SIG-M5 treated with dmso at 0.1 percent for 504 hours (cell line): ENCODE results near the gene CACNA2D2.
A peak's percentile ranks its signal among the peaks of the same experiment; 100 is the strongest.

Experiments used
- DNase-seq: peaks from one replicate; lab custom pipeline; 2025; ENCODE audit not compliant: unreplicated experiment; lab: John Stamatoyannopoulos, UW

The CACNA2D2 gene

DNA sequence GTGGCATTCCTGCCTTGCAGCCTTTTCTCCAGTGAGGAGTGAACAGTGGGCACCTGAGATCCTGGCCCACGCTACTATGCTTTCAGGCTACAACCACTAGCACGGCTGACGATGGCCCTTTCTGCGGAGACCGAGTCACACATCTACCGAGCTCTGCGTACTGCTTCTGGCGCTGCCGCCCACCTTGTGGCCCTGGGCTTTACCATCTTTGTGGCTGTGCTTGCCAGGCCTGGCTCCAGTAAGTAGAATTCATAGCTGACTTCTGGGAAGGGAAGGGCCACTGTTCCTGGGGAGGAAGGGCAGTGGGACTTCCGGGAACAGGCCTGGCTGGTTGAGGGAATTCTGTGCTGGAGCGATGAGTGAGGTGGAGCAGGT is 152.1 kb downstream of the CACNA2D2 start:
- DNase-seq, result no peak

DNA sequence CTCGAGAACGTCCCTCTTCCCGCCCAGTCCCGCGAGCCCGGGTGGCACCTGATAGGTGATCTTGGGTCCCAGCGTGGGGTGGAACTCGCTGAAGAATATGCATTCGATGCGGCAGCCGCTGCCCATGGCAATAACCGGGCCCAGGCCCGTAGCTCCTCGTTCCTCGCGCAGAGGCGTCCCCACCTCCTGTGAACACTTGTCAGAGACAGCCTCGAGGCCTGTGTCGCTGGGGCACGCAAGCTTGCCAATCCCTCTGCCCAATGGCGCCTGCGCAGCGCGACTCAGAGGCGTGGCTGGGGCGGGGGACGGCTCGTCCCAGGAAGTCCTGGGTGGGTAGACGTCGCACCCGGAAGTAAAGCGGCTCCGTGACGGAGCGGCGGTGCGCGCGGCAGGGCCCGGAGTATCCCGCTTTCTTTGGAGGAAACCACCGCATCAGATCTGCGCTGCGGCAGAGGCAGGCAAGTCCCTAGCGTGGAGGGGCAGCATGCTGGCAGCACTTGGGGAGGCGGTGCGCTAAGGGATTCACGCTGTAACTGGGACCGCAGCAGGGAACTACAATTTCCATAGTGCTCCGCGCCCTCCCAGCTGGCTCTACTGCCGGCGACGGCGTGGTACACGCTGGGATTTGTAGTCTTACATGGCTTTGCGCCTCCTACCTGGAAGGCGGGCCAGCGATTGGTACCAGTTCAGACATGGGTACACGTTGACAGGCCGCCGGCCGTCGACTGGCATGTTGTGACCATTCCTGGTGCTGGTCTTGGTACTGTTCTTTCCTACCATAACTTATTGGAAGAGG is 152.7 kb downstream of the CACNA2D2 start, which contains the start of the genes CYB561D2 and NPRL2:
CYB561D2 (plus strand) TSS at position 336 of the 796 bp plus-strand sequence. CDS start 572 bp downstream, outside the sequence.
NPRL2 (minus strand) TSS at position 249 of the 796 bp plus-strand sequence; CDS start at position 126, 123 bp downstream.
- peak; percentile 93 for DNase-seq

DNA sequence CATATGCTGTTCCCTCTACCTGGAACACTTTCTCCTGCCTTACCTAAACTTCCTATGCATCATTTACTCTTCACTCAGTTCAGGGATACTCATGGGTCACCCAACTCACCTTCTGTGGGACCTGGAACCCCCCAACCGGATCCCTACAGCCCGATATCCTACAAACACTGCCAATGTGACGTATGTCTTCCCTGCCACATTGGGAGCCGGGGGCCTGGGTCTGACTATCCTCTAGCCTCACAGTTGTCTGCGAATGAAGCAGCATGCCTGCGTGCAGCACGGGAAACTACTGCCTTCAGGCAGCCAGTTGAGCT is 153.3 kb downstream of the CACNA2D2 start:
- DNase-seq, result no peak

DNA sequence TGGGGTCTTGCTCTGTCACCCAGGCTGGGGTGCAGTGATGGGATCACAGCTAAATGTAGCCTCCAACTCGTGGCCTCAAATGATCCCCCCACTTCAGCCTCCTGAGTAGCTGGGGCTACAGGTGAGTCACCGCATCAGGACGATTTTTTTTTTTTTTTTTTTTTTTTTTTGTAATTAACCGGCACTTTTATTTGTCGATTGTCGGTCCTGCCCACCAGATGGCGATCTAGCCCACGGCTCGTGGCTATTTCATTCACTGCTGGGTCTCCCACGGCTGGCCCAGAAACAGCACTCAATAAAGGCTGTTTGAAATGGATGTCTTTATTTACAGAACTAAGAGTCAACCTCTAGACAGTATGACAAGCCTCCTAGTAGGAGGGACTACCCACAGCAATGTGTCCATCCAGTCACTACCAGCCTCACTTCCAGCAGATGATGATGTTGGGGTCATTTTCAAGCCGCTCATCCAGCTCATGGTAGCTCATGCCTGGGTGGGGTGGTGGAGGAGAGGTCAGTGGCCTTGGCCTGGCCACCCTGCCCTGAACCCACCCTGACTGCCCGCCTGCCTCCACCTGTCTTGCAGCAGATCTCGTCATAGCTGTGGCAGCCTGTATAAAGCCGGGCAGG is 156.1 kb downstream of the CACNA2D2 start:
- DNase-seq, result peak; percentile 49

DNA sequence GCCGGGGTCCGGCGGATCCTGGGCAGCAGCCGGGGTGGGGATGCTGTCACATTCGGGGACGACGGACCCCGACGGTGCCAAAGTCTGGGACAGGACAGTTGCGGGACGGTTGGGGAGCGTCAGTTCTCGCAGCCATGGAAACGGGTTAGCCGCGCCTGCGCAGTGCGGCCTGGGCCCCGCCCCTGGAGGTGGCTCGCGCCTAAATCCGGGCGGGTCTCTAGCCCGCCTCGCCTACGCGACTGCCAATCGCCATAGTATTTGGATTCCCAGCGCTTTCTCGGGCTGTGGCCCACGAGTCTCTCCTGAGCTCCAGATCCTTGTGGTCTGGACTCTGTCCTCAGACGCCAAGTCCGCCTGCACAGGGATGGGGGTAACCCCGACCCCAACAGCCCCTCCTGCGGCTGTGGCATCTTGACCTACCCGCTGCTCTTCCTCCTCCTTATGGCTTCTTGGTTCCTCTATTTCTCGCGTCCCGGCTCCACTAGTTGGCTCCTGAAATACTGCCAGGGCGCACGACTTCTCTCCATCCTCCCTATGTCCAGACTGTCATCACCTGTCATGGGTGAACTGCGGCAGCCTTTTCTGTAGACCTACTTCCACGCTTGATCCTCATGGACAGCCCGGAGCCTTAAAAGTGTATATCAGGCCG is 157.7 kb downstream of the CACNA2D2 start, which contains the start of gene ZMYND10:
ZMYND10 (minus strand) TSS at position 147 of the 649 bp plus-strand sequence. CDS start 153 bp downstream, outside the sequence.
- no peak for DNase-seq

DNA sequence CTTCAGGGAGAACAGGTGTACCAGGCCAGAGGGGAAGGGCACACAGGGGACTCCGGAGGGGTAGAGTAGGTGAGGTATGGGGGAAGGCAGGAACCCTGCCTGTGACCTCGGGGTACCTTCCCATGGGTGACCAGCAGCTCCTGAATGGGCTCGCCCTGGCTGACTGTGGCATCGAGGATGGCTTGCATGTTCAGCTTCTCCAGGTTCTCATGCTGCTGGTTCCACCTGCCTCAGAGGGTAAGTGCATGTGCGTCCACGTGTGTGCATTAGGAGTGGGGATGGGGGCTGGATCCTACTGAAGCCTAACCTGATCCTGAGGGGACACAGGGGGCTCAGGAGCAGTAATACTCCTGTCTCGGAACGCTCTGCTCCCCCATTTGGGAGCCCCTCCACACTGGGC is 158.4 kb downstream of the CACNA2D2 start:
- DNase-seq, result no peak

DNA sequence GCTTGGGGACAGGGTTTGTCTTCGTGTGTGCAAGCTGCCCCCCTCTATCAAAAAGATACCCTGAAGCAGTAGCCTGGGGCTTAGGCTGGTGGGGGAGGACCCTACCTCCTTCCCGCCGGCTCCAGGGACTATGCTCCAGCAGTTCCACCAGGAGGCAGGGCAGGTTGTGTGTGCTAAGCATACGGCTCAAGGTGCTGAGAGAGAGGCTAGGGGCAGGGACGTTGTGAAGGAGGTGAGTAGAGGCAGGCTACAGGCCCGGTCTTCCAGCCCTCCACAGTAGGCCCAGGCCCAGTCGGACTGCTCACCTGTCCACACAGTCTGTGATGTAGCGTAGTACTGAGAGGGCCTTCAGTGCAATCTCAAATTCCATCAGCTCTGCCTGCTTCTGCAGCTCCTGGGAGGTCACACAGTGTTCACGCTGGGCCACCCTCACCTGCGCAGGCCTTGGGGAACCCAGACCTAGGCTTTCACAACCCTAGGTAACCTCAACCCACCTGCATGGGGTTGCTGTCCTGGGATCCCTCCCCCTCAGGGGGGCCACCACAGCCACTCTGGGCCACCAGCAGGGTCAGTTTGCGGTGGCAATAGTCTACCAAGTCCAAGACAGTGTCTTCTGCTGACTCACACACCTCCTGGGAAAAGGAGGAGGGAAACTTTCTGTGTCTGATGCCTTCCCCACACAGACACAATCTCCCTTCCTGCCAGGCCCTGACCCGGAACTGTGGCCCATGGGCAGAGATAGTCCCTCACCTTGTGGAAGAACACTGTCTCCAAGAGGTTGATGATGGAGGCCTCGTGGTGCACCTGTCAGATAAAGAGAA is 160.4 kb downstream of the CACNA2D2 start:
- DNase-seq, result no peak

DNA sequence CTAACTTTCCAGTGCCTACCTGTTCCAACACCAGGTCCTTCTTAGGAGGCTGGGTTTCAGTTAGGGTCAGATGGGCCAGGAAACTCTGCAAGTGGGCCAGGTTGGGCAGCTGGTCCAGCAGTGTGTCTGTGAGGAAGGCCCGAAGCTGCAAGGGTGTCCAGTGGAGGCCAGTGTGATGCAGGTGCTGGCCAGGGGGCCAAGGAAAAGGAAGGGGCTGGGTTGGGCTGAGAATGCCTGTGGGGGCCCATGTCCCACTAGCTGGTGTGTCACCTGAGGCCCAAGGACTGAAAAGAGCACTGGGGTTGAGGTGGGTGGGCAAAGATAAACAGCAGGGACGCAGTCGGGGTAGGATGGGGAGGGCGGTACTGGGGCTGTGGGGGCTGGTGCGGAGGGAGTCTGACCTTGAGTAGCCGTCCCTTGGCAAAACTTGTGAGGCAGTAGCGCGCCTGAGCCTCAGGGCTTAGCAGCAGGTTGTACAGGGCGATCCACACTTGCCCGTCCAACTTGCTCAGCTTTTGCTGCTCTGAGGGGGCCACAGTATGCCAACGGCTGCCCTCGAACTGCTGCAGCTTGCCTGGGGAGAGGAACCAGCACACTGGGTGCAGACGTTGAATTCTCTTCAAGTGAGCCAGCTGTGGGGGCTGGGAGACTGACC is 161.3 kb downstream of the CACNA2D2 start:
- no peak for DNase-seq

DNA sequence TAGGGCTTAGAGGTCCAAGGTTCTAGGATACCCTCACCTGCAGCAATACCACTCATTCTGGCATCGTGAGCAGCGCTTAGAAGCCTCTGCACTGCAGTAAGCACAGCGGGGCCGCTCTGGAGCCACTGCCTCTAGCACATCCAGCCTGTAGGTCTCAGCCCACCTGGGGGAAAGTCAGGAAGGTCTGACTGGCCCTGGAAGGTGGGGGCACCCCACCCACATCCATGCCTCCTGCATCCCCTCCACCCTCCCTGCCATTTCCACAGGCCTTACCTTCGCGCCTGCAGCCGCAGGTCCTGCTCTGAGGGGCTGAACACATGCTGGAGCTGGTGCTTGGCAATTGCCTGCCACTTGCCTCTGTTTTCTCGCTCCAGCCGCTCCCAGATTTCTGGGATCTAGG is 161.9 kb downstream of the CACNA2D2 start:
- no peak for DNase-seq

DNA sequence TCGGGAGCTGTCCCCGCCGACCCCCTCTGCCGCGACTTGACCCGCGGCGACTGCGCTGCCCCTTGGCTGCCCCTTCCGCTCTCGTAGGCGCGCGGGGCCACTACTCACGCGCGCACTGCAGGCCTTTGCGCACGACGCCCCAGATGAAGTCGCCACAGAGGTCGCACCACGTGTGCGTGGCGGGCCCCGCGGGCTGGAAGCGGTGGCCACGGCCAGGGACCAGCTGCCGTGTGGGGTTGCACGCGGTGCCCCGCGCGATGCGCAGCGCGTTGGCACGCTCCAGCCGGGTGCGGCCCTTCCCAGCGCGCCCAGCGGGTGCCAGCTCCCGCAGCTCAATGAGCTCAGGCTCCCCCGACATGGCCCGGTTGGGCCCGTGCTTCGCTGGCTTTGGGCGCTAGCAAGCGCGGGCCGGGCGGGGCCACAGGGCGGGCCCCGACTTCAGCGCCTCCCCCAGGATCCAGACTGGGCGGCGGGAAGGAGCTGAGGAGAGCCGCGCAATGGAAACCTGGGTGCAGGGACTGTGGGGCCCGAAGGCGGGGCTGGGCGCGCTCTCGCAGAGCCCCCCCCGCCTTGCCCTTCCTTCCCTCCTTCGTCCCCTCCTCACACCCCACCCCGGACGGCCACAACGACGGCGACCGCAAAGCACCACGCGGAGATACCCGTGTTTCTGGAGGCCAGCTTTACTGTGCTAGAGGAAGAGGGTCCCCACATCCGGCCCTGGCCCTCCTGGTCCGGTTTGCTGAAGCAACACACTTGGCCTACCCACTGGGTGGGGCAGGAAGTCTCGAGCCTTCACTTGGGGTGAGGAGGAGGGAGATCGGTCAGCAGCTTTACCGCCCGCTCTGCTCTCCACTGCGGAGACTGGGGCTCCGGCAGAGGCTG is 162.7 kb downstream of the CACNA2D2 start, which contains the start of gene RASSF1:
RASSF1 (minus strand) TSS at position 389 of the 882 bp plus-strand sequence; CDS start at position 358, 31 bp downstream.
- DNase-seq, result peak; percentile 98

DNA sequence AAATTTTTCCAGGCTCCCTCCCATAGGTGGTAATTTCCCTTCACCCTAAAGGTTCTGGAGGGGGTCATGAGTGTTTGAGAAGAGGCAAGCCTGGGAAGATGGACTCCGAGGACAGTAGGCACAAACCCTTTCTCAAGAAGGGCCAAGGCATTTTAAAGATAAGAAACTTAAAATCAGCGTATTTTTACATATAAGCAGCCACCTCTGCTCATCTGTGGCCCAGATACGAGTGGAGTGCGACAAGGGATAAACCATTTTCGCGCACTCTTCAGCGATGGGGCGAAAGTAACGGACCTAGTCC is 163.3 kb downstream of the CACNA2D2 start:
- DNase-seq, result no peak

DNA sequence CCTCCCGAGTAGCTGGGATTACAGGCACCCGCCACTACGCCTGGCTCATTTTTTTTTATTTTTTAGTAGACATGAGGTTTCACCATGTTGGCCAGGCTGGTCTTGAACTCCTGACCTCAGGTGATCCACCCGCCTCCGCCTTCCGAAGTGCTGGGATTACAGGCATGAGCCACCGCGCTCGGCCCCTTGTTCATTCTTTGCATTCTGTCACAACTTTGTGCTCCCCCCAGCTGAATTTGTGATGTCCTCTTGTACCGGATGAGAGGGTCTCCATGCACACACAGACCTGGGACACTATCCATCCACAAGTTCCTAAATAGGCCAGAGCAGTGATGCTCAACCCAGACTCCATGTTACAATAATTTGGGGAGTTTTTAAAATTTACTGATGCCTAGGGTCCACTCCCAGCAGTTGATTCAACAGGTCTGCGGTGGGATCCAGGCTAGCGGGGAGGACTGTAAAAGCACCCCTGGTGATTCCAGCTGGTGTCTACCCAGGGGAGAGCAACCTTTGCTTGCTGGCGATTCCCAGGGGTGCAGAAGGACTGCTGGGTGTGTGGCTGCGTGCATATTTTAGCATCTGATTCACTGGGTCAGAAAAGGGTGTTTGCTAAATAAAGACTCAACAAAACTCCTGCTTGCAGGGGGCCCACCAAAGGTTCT is 163.8 kb downstream of the CACNA2D2 start:
- DNase-seq, result no peak

DNA sequence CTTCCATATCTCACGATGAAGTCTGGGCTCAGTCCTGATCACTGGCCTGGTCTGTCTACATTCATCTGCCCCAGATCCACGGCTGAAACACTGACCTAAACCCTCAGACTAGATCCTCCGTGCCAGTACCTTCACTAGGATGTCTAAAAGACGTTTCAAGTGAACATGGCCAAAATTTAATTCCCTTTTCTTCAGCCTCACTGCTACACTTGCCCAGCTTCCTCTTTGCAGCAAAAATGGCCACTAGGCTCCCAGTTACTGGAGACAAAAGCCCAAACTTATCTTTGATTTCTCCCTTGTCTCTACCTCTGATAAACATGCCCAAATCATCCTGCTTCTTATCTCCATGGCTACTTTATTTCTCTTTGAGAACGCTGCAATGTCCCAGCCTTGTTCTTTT is 164.5 kb downstream of the CACNA2D2 start:
- peak; percentile 65 for DNase-seq

DNA sequence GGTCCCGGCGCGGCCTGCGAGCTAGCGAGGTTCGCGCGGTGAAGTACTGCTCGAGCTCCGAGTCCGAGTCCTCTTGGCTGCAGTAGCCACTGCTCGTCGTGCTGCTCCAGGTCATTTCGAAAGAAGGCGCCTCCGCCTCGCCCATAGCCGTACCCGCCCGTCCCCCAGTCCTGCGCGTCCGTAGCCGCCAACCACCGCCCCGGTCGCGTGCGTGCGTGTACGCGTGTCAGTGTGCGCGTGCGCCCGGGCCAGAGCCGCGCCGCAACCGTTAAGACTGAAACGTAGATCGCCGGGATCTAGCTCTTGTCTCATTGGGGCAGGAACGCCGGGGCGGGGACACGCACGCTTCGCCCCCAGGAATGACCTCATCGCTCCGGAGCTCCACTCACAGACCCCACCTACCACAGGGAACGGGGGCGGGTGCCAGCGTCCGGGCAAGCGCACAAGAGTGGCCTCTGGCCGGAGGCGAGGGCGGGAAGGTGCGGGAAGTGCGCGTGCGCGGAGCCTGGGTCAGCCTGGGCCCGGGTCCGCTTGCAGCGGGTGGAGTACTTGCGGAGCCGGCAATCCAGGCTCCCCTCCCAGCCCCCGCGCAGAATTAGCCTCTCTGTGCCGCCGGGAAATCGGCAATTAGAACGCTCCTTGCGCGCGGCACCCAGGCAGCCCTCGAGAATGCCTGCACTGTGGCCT is 166.1 kb downstream of the CACNA2D2 start:
- DNase-seq, result peak; percentile 98

DNA sequence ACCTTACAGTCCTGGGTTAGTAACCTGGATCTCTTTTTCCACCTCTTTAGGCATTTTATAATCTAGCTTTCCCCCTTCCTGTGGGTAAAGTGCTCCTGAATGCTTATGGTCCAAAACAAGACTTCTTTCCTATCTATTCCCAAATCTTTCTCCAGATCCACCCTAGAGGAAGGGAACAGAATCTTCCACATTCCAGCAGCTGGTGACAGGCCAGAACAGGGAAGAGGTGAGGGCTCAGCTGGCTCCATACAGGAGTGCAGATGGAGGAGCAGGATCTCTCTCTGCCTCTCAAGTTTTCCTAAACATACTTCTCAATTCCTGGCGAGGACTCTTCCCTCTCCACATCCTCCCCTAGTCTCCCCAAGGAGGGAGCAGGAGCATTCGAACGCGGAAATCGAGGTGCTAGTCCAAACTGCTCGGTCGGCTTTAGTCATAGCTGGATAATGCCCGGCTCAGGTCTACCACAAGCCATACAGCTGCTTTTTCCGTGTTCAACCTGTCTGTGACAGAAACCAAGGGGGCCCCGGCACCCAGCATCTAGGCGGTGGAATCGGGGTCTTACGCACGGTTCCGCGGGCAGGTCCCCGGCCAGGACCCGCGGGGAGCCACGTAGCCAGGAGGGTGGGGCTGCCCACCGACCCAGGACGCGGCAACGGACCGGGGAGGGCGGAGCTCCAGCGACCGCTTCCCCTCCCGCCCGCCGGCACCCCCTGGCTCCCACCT is 166.8 kb downstream of the CACNA2D2 start:
- DNase-seq, result no peak

DNA sequence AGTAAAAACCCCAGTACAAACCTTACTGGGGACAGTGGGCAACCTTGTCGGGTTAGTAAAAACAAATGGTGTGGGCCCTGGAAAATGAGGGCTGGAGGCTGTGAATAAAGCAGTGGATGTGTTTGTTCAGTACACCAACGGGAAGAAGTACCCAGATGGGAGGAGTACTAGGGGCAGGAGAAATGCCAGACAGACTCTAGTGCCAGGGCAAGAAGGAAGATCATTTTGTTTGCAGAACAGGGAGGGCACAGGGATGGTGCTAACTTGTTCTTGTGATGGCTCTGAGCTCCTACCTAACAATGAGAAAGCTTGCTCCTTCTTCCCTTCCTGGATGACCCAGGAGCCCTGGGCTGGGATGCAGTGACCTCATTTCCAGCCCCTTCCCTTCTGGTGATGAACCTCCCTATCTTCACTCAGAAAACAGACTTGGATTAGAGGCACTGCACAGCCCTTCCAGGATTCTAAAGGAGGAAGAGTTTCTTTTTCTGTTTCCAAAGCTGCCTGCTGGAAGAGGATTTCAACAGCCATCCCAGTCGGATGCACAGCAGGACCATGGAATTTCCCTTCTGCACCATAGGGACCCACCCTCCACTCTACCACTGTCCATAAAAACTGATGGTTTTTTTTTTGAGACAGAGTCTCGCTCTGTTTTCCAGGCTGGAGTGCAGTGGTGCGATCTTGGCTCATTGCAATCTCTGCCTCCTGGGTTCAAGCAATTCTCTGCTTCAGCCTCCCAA is 168.9 kb downstream of the CACNA2D2 start:
- DNase-seq, result no peak

DNA sequence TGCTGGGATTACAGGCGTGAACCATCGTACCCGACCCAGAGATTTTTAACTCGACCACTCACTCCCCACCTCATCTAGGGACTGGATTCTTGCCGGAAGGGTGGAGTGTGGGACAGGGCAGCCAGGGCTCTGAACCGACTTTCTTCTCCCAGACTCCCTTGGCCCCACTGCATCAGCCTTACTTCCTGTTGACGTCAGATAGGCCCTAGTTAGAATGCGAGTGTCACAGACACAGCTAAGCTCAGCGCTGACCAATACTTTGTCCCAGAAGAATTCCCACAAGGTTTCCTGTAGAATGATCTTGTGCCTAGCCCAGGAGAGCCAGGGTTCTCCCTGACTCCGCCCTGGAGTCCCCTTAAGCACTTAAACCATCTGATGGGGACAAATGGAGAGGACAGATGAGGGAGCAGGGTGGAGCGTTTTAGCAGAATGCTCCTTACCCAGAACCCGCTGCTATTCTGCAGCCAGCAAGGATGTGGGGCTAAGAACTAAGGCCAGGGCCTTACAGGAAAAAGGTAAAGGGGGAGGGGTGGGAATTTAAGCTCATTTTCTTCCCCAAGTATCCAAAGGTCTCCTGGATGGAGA is 169.6 kb downstream of the CACNA2D2 start:
- DNase-seq, result no peak
